ENCODE data around the gene COL27A1. TPM values are rescaled to one million over a fixed set of nuclear protein-coding genes. Genes with fewer than 3 reads are reported as not detected.

Gene COL27A1
- total RNA-seq, 1 donor from 2014 or later: 4.3 TPM

DNA sequence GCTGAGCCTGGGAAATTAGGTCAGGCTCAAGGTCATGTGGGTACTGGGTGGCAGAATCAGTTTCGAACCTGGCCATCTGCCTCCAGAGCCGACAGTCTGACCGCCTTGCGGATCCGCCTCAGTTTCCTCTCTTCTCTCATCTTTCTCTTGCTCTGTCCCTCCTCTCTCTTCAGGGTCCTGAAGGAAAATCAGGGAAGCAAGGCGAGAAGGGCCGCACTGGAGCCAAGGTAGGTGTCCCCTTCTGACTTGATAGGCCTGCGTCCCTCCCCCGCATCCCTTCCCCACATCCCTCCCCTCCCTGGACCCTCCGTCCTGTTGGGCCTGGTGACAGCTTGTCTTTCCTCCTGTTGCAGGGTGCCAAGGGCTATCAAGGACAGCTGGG, 126.8 kb downstream of the COL27A1 start:
- H3K27ac ChIP-seq: no peak overlapping the region
- no peaks in the 10 kb centered on the region for H3K27me3 ChIP-seq
- no peaks in the 10 kb centered on the region for H4K20me1 ChIP-seq (ENCODE audit: low read depth)
- Mint-ChIP-seq H3K36me3 (peaks cover 19% of the 10 kb centered on the region), H3K27me3 (ENCODE audit: insufficient read depth, low read depth) (peaks cover 8% of the 10 kb centered on the region), H3K4me3 (no peak overlapping the region), H3K4me1 (peaks cover 29% of the 10 kb centered on the region), H3K27ac (no peak overlapping the region), H3K9me3 (no peaks in the 10 kb centered on the region)
- H2AFZ ChIP-seq (replicated peaks): no peak overlapping the region
- H3K9me3 ChIP-seq (ENCODE audit: low read depth): no peaks in the 10 kb centered on the region
- TF ChIP-seq EZH2phosphoT487 (IDR thresholded peaks at IDR 0.05) (no peak), EZH2 (IDR thresholded peaks at IDR 0.05) (no peak)
- TF ChIP-seq, protein P1, sequence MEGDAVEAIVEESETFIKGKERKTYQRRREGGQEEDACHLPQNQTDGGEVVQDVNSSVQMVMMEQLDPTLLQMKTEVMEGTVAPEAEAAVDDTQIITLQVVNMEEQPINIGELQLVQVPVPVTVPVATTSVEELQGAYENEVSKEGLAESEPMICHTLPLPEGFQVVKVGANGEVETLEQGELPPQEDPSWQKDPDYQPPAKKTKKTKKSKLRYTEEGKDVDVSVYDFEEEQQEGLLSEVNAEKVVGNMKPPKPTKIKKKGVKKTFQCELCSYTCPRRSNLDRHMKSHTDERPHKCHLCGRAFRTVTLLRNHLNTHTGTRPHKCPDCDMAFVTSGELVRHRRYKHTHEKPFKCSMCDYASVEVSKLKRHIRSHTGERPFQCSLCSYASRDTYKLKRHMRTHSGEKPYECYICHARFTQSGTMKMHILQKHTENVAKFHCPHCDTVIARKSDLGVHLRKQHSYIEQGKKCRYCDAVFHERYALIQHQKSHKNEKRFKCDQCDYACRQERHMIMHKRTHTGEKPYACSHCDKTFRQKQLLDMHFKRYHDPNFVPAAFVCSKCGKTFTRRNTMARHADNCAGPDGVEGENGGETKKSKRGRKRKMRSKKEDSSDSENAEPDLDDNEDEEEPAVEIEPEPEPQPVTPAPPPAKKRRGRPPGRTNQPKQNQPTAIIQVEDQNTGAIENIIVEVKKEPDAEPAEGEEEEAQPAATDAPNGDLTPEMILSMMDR (IDR thresholded peaks at IDR 0.05): no peak
- no peak overlapping the region for H3K4me2 ChIP-seq
- H3K36me3 ChIP-seq: no peaks in the 10 kb centered on the region
- no peaks in the 10 kb centered on the region for H3K79me2 ChIP-seq (ENCODE audit: low read depth)
- no peak overlapping the region for H3K4me3 ChIP-seq
- H3K4me1 ChIP-seq: peaks cover 6% of the 10 kb centered on the region
- no peak overlapping the region for H3K9ac ChIP-seq
- no peaks in the 10 kb centered on the region for H3F3A ChIP-seq (ENCODE audit: low read depth)
- no peak for DNase-seq (ENCODE audit: low spot score)

DNA sequence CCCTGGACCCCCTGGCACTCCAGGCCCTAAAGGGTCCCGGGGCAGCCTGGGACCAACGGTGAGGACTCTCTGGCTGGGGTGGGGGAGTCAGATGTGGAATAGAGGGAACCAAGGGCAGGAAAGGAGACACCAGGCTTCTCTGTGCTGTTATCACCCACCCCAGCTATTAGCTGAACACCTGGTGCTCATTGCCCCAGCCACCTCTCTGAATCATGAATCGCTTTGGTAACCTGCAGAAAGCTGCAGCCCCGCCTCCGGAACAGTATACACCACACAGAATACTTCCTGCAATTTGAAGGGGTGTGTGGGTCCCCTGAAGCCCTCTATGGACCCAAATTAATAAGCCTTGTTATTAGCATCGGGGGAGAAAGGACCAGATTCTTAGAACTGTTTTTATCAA, 127.2 kb downstream of the COL27A1 start:
- DNase-seq (ENCODE audit: low spot score): no peak
- H3K4me1 ChIP-seq: peaks cover 6% of the 10 kb centered on the region
- H4K20me1 ChIP-seq (ENCODE audit: low read depth): no peaks in the 10 kb centered on the region
- Mint-ChIP-seq H3K36me3 (peaks cover 16% of the 10 kb centered on the region), H3K4me1 (peaks cover 29% of the 10 kb centered on the region), H3K9me3 (no peaks in the 10 kb centered on the region), H3K27me3 (ENCODE audit: insufficient read depth, low read depth) (peaks cover 8% of the 10 kb centered on the region), H3K4me3 (no peak overlapping the region), H3K27ac (no peak overlapping the region)
- H3K4me3 ChIP-seq: no peak overlapping the region
- no peaks in the 10 kb centered on the region for H3K9me3 ChIP-seq (ENCODE audit: low read depth)
- H3K27ac ChIP-seq: no peak overlapping the region
- H3K9ac ChIP-seq: no peak overlapping the region
- H3K4me2 ChIP-seq: no peak overlapping the region
- no peak overlapping the region for H2AFZ ChIP-seq (replicated peaks)
- no peaks in the 10 kb centered on the region for H3K27me3 ChIP-seq
- TF ChIP-seq, protein P1 (IDR thresholded peaks at IDR 0.05): no peak
- no peak for TF ChIP-seq EZH2 (IDR thresholded peaks at IDR 0.05)
- TF ChIP-seq EZH2phosphoT487 (IDR thresholded peaks at IDR 0.05): no peak
- no peaks in the 10 kb centered on the region for H3F3A ChIP-seq (ENCODE audit: low read depth)
- no peaks in the 10 kb centered on the region for H3K36me3 ChIP-seq
- no peaks in the 10 kb centered on the region for H3K79me2 ChIP-seq (ENCODE audit: low read depth)

DNA sequence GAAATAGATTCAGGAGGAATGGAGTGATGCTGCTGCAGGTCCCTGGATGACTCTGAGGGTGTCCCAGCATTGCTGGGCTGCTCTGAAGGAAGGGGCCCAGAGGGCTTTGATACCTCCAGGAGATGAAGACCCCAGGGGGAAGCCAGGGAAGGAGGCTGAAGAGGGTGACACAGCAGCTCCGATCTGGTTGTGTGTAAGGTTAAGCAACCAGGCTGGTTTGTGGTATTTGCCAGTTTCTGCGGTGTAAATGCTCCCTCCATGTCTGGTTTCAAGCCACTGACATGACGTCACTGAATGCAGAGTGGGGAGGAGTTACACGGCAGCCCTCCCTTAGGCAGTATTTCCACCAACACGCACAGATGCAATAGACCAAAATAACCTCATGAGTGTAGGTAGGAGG, 127.6 kb downstream of the COL27A1 start:
- no peaks in the 10 kb centered on the region for H3K36me3 ChIP-seq
- no peaks in the 10 kb centered on the region for H3K79me2 ChIP-seq (ENCODE audit: low read depth)
- H3K4me2 ChIP-seq: no peak overlapping the region
- Mint-ChIP-seq H3K4me3 (no peak overlapping the region), H3K36me3 (peaks cover 16% of the 10 kb centered on the region), H3K4me1 (peaks cover 29% of the 10 kb centered on the region), H3K9me3 (no peaks in the 10 kb centered on the region), H3K27ac (no peak overlapping the region), H3K27me3 (ENCODE audit: insufficient read depth, low read depth) (peaks cover 10% of the 10 kb centered on the region)
- H3K27ac ChIP-seq: no peak overlapping the region
- H2AFZ ChIP-seq (replicated peaks): no peak overlapping the region
- H3K4me3 ChIP-seq: no peak overlapping the region
- no peaks in the 10 kb centered on the region for H3K27me3 ChIP-seq
- no peaks in the 10 kb centered on the region for H3F3A ChIP-seq (ENCODE audit: low read depth)
- H3K9me3 ChIP-seq (ENCODE audit: low read depth): no peaks in the 10 kb centered on the region
- no peak overlapping the region for H3K9ac ChIP-seq
- no peak for DNase-seq (ENCODE audit: low spot score)
- no peak for TF ChIP-seq EZH2phosphoT487 (IDR thresholded peaks at IDR 0.05)
- TF ChIP-seq, protein P1 (IDR thresholded peaks at IDR 0.05): no peak
- TF ChIP-seq EZH2 (IDR thresholded peaks at IDR 0.05): no peak
- H3K4me1 ChIP-seq: peaks cover 10% of the 10 kb centered on the region
- H4K20me1 ChIP-seq (ENCODE audit: low read depth): no peaks in the 10 kb centered on the region
